Measurements from ENCODE around the gene TFDP3. TPM values are rescaled to one million over a fixed set of nuclear protein-coding genes. Genes with fewer than 3 reads are reported as not detected.

The TFDP3 gene
- total and polyA plus RNA-seq, 2 of the 4 experiments (the other 2 are of a cell fraction), result not detected

DNA sequence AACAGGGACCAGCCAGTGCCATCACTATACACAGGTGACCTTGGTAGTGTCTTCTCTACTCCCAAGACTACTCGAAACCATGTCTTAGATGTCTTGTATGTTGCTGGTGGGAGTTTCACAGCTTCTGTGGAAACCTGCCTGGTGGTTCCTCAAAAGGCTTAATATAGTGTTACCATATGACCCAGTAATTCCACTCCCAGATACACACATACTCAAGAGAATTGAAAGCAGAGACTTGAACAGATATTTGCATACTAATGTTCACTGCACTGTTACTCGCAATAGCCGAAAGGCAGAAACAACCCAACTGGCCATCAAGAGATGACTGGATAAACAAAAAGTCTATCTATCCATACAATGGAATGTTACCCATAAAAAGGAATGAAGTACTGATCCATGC is 3.1 kb downstream of the TFDP3 start:
- H2BK20ac ChIP-seq (ENCODE audit: low read depth, low read length), result no peak overlapping the region

More for the DNA sequence above, 3.1 kb downstream of the TFDP3 start:
- in situ Hi-C loops (cut with MboI; ENCODE audit: low sequenced_read_pairs), result no loop called here
- Histone ChIP-seq H3K27ac (ENCODE audit: insufficient read depth, low read length) (no peak overlapping the region), H2BK120ac (ENCODE audit: low read depth, low read length) (no peak overlapping the region), H3K14ac (replicated peaks; ENCODE audit: low read depth, low read length) (no peak overlapping the region), H3K27me3 (ENCODE audit: control insufficient read depth, insufficient read depth, low read length) (no peaks in the 10 kb centered on the region; the same call in 1 of the 2 replicates), H3K4me2 (ENCODE audit: low read depth, low read length) (no peak overlapping the region), H3K23ac (ENCODE audit: low read depth, low read length) (no peak overlapping the region), H3K4me1 (ENCODE audit: control insufficient read depth, insufficient read depth, low read length) (no peaks in the 10 kb centered on the region), H3K4me3 (ENCODE audit: insufficient read depth, low read depth, low read length) (no peak overlapping the region), H4K5ac (ENCODE audit: low read depth, low read length) (no peak overlapping the region), H2AK5ac (ENCODE audit: low read depth, low read length) (no peak overlapping the region), H4K20me1 (ENCODE audit: insufficient read depth, low read length) (no peaks in the 10 kb centered on the region), H3K4ac (ENCODE audit: low read depth, low read length) (no peak overlapping the region), H3K18ac (ENCODE audit: low read depth, low read length) (no peak overlapping the region), H3K9me3 (ENCODE audit: control insufficient read depth, insufficient read depth, low read length) (no peaks in the 10 kb centered on the region), H3K9ac (ENCODE audit: low read depth, low read length) (no peak overlapping the region), H3K36me3 (ENCODE audit: control insufficient read depth, insufficient read depth, low read length) (no peaks in the 10 kb centered on the region), H4K91ac (ENCODE audit: insufficient read depth, low read depth, low read length) (no peak overlapping the region), H3K56ac (ENCODE audit: extremely low read depth, insufficient read depth, low read length) (no peak overlapping the region), H3K9me1 (ENCODE audit: insufficient read depth, low read length) (no peaks in the 10 kb centered on the region), H2AFZ (replicated peaks; ENCODE audit: low read length, poor library complexity) (no peak overlapping the region), H4K8ac (ENCODE audit: low read depth in 2 of 2, low read length in 2 of 2) (no peak overlapping the region), H2AK9ac (replicated peaks; ENCODE audit: low read depth, low read length, poor library complexity) (no peak overlapping the region), H2BK5ac (ENCODE audit: low read depth, low read length, poor library complexity, severe bottlenecking) (no peak overlapping the region), H2BK15ac (ENCODE audit: low read depth, low read length) (no peak overlapping the region), H3K79me1 (ENCODE audit: low read depth in 1 of 2, low read length in 2 of 2) (no peaks in the 10 kb centered on the region)
- intact Hi-C loops (cut with micrococcal nuclease), result no loop called here
- DNase-seq (no peak), ATAC-seq (ENCODE audit: low read depth) (no peak)
- CTCF ChIA-PET, result no interaction called here
- dilution Hi-C loops (cut with HindIII; ENCODE audit: low sequenced_read_pairs, unreplicated experiment), result no loop called here
- WGBS, 2 experiments (ENCODE audit: extremely low coverage in 2 of 2, insufficient read length in 1 of 2), result no CpG with 5 or more reads among the region's 3 CpGs
- POLR2A ChIA-PET (ENCODE audit: unreplicated experiment), result no interaction called here
- TF ChIP-seq, protein P1, sequence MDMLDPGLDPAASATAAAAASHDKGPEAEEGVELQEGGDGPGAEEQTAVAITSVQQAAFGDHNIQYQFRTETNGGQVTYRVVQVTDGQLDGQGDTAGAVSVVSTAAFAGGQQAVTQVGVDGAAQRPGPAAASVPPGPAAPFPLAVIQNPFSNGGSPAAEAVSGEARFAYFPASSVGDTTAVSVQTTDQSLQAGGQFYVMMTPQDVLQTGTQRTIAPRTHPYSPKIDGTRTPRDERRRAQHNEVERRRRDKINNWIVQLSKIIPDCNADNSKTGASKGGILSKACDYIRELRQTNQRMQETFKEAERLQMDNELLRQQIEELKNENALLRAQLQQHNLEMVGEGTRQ (IDR thresholded peaks at IDR 0.05; ENCODE audit: low read depth, low read length), result no peak
- TF ChIP-seq FOS (IDR thresholded peaks at IDR 0.05; ENCODE audit: low read depth, low read length) (no peak), RFX5 (IDR thresholded peaks at IDR 0.05; ENCODE audit: low read depth, low read length) (no peak), CHD1 (IDR thresholded peaks at IDR 0.05; ENCODE audit: low read depth, low read length) (no peak), CTCF (conservative IDR thresholded peaks at IDR 0.05; ENCODE audit: low read depth, low read length) (no peak), MAZ (IDR thresholded peaks at IDR 0.05; ENCODE audit: borderline replicate concordance, low read depth, low read length) (no peak), BHLHE40 (IDR thresholded peaks at IDR 0.05; ENCODE audit: low read depth, low read length) (no peak), MAFK (IDR thresholded peaks at IDR 0.05; ENCODE audit: low read depth, low read length) (no peak), MXI1 (IDR thresholded peaks at IDR 0.05; ENCODE audit: borderline replicate concordance, low read depth, low read length) (no peak), ELK1 (IDR thresholded peaks at IDR 0.05; ENCODE audit: borderline replicate concordance, low read depth, low read length) (no peak), POLR2A (IDR thresholded peaks at IDR 0.05; ENCODE audit: low read depth, low read length) (no peak), RCOR1 (IDR thresholded peaks at IDR 0.05; ENCODE audit: insufficient replicate concordance, low read length) (no peak), RAD21 (IDR thresholded peaks at IDR 0.05; ENCODE audit: low read length) (no peak)
- BruUV-seq (replicated peaks), result no TSS peak

All from IMR-90 (cell line).